ENCODE data around the gene SUMO2. TPM values are rescaled to one million over a fixed set of nuclear protein-coding genes. Genes with fewer than 3 reads are reported as not detected.

The SUMO2 gene
- total and polyA plus RNA-seq, 9 of the 15 experiments (the other 6 are each of a cell fraction or from before 2014, with no cell fraction given) = 157 to 733 (median 419) TPM

- TF ChIP-seq CAMTA2 (CRISPR knock-in tag; conservative IDR thresholded peaks at IDR 0.05) = no peak
- TF ChIP-seq ZBTB17 (CRISPR knock-in tag; IDR thresholded peaks at IDR 0.05) = peak; percentile 8; the same call in 1 of the 2 replicates
- 0 out of 4 replicates have a peak, but pooled peaks of 1 of the 2 experiments have one; percentile 18 for TF ChIP-seq FOXA3 (CRISPR knock-in tag; conservative IDR thresholded peaks at IDR 0.05 in 1 of 2, IDR thresholded peaks at IDR 0.05 in 1 of 2)
- TF ChIP-seq ZNF282 (CRISPR knock-in tag; IDR thresholded peaks at IDR 0.05) = 0 out of 2 replicates have a peak, but pooled peaks have one; percentile 24
- TF ChIP-seq ZNF431 (CRISPR knock-in tag; IDR thresholded peaks at IDR 0.05) = 0 out of 2 replicates have a peak, but pooled peaks have one; percentile 20
Observed at GRCh38 chr17:75153780-75154194, 29.0 kb downstream of the SUMO2 start (continued).

GRCh38 chr17:75152922-75153779, 29.6 kb downstream of the SUMO2 start:
- peak overlapping the region; percentile 94 to 100 for H3K9ac ChIP-seq (ENCODE audit: insufficient read depth in 1 of 2, low read depth in 2 of 2, low read length in 2 of 2)
- H2AFZ ChIP-seq (ENCODE audit: low read depth, low read length) = peak overlapping the region; percentile 25; the same call in 1 of the 2 replicates
- peaks cover 66% of the 10 kb centered on the region for H3K79me2 ChIP-seq (ENCODE audit: control insufficient read depth, insufficient read depth, low read length)
- 3% methylated on average over 24 of the region's 28 CpGs for WGBS (ENCODE audit: insufficient coverage, low coverage, missing lambda C conversion rate)
- H3K27me3 ChIP-seq (ENCODE audit: control insufficient read depth in 2 of 2, insufficient read depth in 2 of 2, low read length in 2 of 2) = no peaks in the 10 kb centered on the region
- ChIA-PET CTCF (ENCODE audit: low intra/inter-chr PET ratio) (no interaction called here), POLR2A (interaction anchor here (0.6 to 1.1 kb wide), 5 partner anchors 11 to 231 kb away, joined by 3 to 4 read pairs (median 3); no protein-coding TSS in a partner anchor)
- BruUV-seq (replicated peaks) = no TSS peak
- ATAC-seq = peak; percentile 63
- intact Hi-C loops (cut with micrococcal nuclease) = loop anchor here (5.0 kb wide), 1 partner anchor 49 kb away; no protein-coding TSS in a partner anchor
- in situ Hi-C loops (cut with MboI) = no loop called here
- peak overlapping the region; percentile 94 for H3K27ac ChIP-seq (ENCODE audit: extremely low read depth, low read depth, low read length)
- peak overlapping the region; percentile 95 for H3K4me2 ChIP-seq (ENCODE audit: insufficient read depth, low read length)
- no peaks in the 10 kb centered on the region for H3K9me1 ChIP-seq (ENCODE audit: control insufficient read depth, insufficient read depth, low read length)
- peaks cover 15 to 20% of the 10 kb centered on the region in 2 experiments for H3K4me1 ChIP-seq (replicated peaks in 1 of 2; ENCODE audit: control insufficient read depth in 2 of 2, insufficient read depth in 2 of 2, low read length in 2 of 2)
- peaks cover 11% of the 10 kb centered on the region; the same call in 1 of the 2 replicates for H4K20me1 ChIP-seq (replicated peaks; ENCODE audit: control insufficient read depth, insufficient read depth, low read length)
- no peaks in the 10 kb centered on the region for H3K9me3 ChIP-seq (replicated peaks; ENCODE audit: control insufficient read depth, insufficient read depth, low read depth, low read length)
- DNase-seq (ENCODE audit: extremely low read depth in 1 of 4, low spot score in 3 of 4) = peak; percentile 19 to 73 (median 36)
- FAIRE-seq = peak; percentile 40
- H3K4me3 ChIP-seq = peak overlapping the region; percentile 98
- peaks cover 28% of the 10 kb centered on the region for H3K36me3 ChIP-seq (ENCODE audit: control insufficient read depth, insufficient read depth, low read length)
- 0 out of 4 replicates have a peak, but pooled peaks of 1 of the 2 experiments have one; percentile 32 for TF ChIP-seq HDAC1 (IDR thresholded peaks at IDR 0.05)
- TF ChIP-seq NONO (IDR thresholded peaks at IDR 0.05; ENCODE audit: low read depth in 2 of 2, low read length in 1 of 2) = peak in 1 of 2 experiments; percentile 11; a peak in 1 of 4 replicates
- TF ChIP-seq SP1 (CRISPR knock-in tag; IDR thresholded peaks at IDR 0.05) = peak; percentile 55
- 0 out of 2 replicates have a peak, but pooled peaks have one; percentile 16 for TF ChIP-seq ZBTB7A (IDR thresholded peaks at IDR 0.05; ENCODE audit: borderline replicate concordance, control insufficient read depth, low read depth, low read length)
- TF ChIP-seq STAT6 (CRISPR knock-in tag; IDR thresholded peaks at IDR 0.05) = no peak
- TF ChIP-seq KAT8 (IDR thresholded peaks at IDR 0.05; ENCODE audit: low read depth) = peak; percentile 38; the same call in 1 of the 2 replicates
- peak; percentile 55; the same call in 1 of the 2 replicates for TF ChIP-seq ZNF311 (CRISPR knock-in tag; IDR thresholded peaks at IDR 0.05)
- TF ChIP-seq ZBTB17 (CRISPR knock-in tag; IDR thresholded peaks at IDR 0.05) = 0 out of 2 replicates have a peak, but pooled peaks have one; percentile 39
- TF ChIP-seq SIN3A (IDR thresholded peaks at IDR 0.05; ENCODE audit: borderline replicate concordance in 2 of 2, control insufficient read depth in 1 of 2, low read depth in 2 of 2, low read length in 2 of 2) = peak in 1 of 2 experiments; percentile 29; a peak in 1 of 4 replicates
- TF ChIP-seq ZNF766 (CRISPR knock-in tag; conservative IDR thresholded peaks at IDR 0.05) = peak; percentile 67; the same call in 1 of the 2 replicates
- peak; percentile 45; the same call in 1 of the 2 replicates for TF ChIP-seq CTBP1 (IDR thresholded peaks at IDR 0.05; ENCODE audit: borderline replicate concordance)

Measured in K562 (cell line).